VCaP (cell line): ENCODE data around the gene ADIPOR1.
A peak's percentile ranks its signal among the peaks of the same experiment; 100 is the strongest.

ENCODE experiments used
- H3K27ac ChIP-seq: fragments of 450-650 bp; 2 replicates; pipeline ENCODE4 v1.5.1; 2017
- CTCF ChIP-seq: fragments of 450-650 bp; conservative IDR thresholded peaks from 2 replicates; pipeline ENCODE4 v1.5.1; 2017; ENCODE audit warnings: mild to moderate bottlenecking, moderate library complexity

ADIPOR1 gene

DNA sequence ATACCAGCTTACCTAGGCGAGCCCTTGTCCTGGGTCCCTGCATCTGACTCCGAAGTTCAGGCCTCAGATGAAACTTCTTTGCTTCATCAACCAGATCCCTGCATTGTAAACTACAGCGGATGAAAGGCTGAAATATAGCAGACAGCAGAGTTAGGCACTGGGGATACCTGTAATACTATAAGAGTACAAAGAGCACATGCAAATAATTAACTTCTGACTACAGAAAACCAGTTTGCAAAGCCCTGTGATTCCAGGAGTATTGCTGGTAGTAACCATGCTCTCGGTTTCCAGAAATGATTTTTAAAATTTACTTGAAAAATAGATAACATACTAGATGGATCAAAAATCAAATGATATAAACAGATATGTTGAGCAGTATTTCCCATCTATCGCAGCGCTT is 49.1 kb downstream of the ADIPOR1 start:
- no peak for TF ChIP-seq CTCF
- H3K27ac ChIP-seq = no peak overlapping the region

- no peak for TF ChIP-seq CTCF
- H3K27ac ChIP-seq = peak overlapping the region; percentile 23; the same call in 1 of the 2 replicates
Observed at GRCh38 chr1:202905331-202905730, 52.8 kb downstream of the ADIPOR1 start.

GRCh38 chr1:202903808-202904207 is 54.3 kb downstream of the ADIPOR1 start:
- H3K27ac ChIP-seq = peak overlapping the region; percentile 23; the same call in 1 of the 2 replicates

DNA sequence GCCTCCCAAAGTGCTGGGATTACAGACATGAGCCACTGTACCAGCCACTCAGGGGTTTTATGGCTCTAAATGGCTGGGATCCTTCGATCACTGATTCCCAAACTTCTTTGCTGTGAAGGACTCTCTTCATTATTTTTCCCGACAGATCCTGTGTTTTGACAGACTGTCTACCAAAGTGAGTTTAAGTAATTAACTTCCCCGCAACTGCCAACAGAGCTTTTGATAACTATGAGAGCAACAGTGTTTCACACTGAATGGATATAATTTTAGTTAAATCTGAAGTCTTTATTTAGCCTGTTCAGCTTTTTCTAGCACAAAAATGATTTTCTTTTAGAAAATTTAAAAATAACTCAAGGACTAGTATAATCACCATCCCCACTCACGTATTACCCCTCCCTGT is 56.6 kb downstream of the ADIPOR1 start:
- no peak overlapping the region for H3K27ac ChIP-seq
- no peak for TF ChIP-seq CTCF

GRCh38 chr1:202892501-202892900 is 65.6 kb downstream of the ADIPOR1 start:
- no peak for TF ChIP-seq CTCF
- no peak overlapping the region for H3K27ac ChIP-seq
